SK-N-SH (cell line): Measurements from ENCODE around the gene MCF2L2. TPM values are rescaled to one million over a fixed set of nuclear protein-coding genes. Genes with fewer than 3 reads are reported as not detected.

Source experiments
- CTCF ChIA-PET: fragments of 300-600, 350-600 bp; formaldehyde crosslinking; extraction: SDS; loops from one replicate; lab custom pipeline; 2021; lab: Yijun Ruan, JAX
- POLR2A ChIA-PET: fragments of 350-600 bp; sonication (Branson Sonifier 250); formaldehyde crosslinking; extraction: SDS; loops from one replicate; lab custom pipeline; 2020; ENCODE audit warnings: antibody characterized with exemption, inconsistent platforms; lab: Yijun Ruan, JAX
- DNase-seq: peaks from one replicate; pipeline ENCODE4 v3.0.0; 2012
- H2AFZ ChIP-seq: fragments of 200-600 bp; sonication (generic); 2 replicates; pipeline ENCODE4 v1.8.1; 2016; ENCODE audit warnings: antibody characterized with exemption, mild to moderate bottlenecking, low read depth
- H3F3A ChIP-seq: fragments of 200-600 bp; sonication (generic); replicated peaks from 2 replicates; pipeline ENCODE3; 2016; ENCODE audit warnings: antibody characterized with exemption, mild to moderate bottlenecking; ENCODE audit not compliant: insufficient read depth
- H3K27ac ChIP-seq, 2 experiments: fragments of 200-500 bp in 1 of 2; fragments of 200-600 bp in 1 of 2; sonication (Bioruptor generic) in 1 of 2; sonication (generic), shearing (Covaris generic) in 1 of 2; 2 replicates each; pipeline versions ENCODE4 v1.5.1 to v1.6.1; 2014 to 2016; ENCODE audit warnings: low read depth in 2 of 2, inconsistent platforms in 1 of 2, low read length in 1 of 2, mild to moderate bottlenecking in 1 of 2, mixed read lengths in 1 of 2
- H3K27me3 ChIP-seq: fragments of 200-600 bp; sonication (generic), shearing (Covaris generic); 2 replicates; pipeline ENCODE4 v1.6.1; 2016; ENCODE audit warnings: mixed run types; ENCODE audit not compliant: insufficient read depth
- H3K36me3 ChIP-seq, 2 experiments: fragments of 200-500 bp in 1 of 2; fragments of 200-600 bp in 1 of 2; sonication (Bioruptor generic) in 1 of 2; sonication (generic) in 1 of 2; replicated peaks in 1 of 2; 2 replicates each; pipeline versions ENCODE3 to v1.5.1; 2014 to 2016; ENCODE audit warnings: low read length in 1 of 2, mild to moderate bottlenecking in 1 of 2; ENCODE audit not compliant: insufficient read depth in 2 of 2, control insufficient read depth in 1 of 2
- H3K4me1 ChIP-seq, 2 experiments: fragments of 200-500 bp in 1 of 2; fragments of 200-600 bp in 1 of 2; sonication (Bioruptor generic) in 1 of 2; sonication (generic), shearing (Covaris generic) in 1 of 2; 2 replicates each; pipeline versions ENCODE4 v1.5.1 to v1.6.1; 2014 to 2016; ENCODE audit warnings: low read depth in 1 of 2, low read length in 1 of 2, mixed run types in 1 of 2; ENCODE audit not compliant: insufficient read depth in 2 of 2, control insufficient read depth in 1 of 2
- H3K4me2 ChIP-seq: fragments of 200-600 bp; sonication (generic), shearing (Covaris generic); 2 replicates; pipeline ENCODE4 v1.6.1; 2017; ENCODE audit warnings: mixed run types
- H3K4me3 ChIP-seq, 2 experiments: fragments of 200-500 bp in 1 of 2; fragments of 200-600 bp in 1 of 2; sonication (Bioruptor generic) in 1 of 2; sonication (generic), shearing (Covaris generic) in 1 of 2; 2 replicates each; pipeline versions ENCODE4 v1.5.1 to v1.8.1; 2014 to 2016; ENCODE audit warnings: low read depth in 2 of 2, inconsistent platforms in 1 of 2, low read length in 1 of 2, mild to moderate bottlenecking in 1 of 2, mixed read lengths in 1 of 2, moderate library complexity in 1 of 2
- H3K79me2 ChIP-seq: fragments of 200-600 bp; sonication (generic); 2 replicates; pipeline ENCODE4 v1.8.1; 2017; ENCODE audit warnings: mild to moderate bottlenecking; ENCODE audit not compliant: insufficient read depth
- H3K9ac ChIP-seq: fragments of 200-600 bp; sonication (generic); 2 replicates; pipeline ENCODE4 v1.6.1; 2017; ENCODE audit warnings: mixed run types
- H3K9me2 ChIP-seq: fragments of 200-600 bp; sonication (generic); 2 replicates; pipeline ENCODE4 v1.6.1; 2017; ENCODE audit warnings: mixed run types
- H3K9me3 ChIP-seq: fragments of 200-600 bp; sonication (generic); 2 replicates; pipeline ENCODE4 v1.6.1; 2017; ENCODE audit warnings: mixed run types, mild to moderate bottlenecking, moderate library complexity
- H4K20me1 ChIP-seq: fragments of 200-600 bp; sonication (generic); 2 replicates; pipeline ENCODE4 v1.6.1; 2017; ENCODE audit warnings: mild to moderate bottlenecking, mixed run types; ENCODE audit not compliant: insufficient read depth
- CHD2 ChIP-seq: fragments of 150-350 bp; IDR thresholded peaks from 2 replicates; pipeline ENCODE4 v1.6.1; 2018; ENCODE audit warnings: low read length; ENCODE audit not compliant: partially characterized antibody
- FOSL2 ChIP-seq: IDR thresholded peaks from 2 replicates; pipeline ENCODE4 v1.4.0; 2012; ENCODE audit warnings: low read depth, mild to moderate bottlenecking, moderate library complexity, borderline replicate concordance
- FOXM1 ChIP-seq: IDR thresholded peaks from 2 replicates; pipeline ENCODE4 v1.4.0; 2012; ENCODE audit warnings: low read depth, mild to moderate bottlenecking
- GABPA ChIP-seq: IDR thresholded peaks from 2 replicates; pipeline ENCODE4 v1.4.0; 2012; ENCODE audit warnings: low read depth, mild to moderate bottlenecking
- JUND ChIP-seq: IDR thresholded peaks from 2 replicates; pipeline ENCODE4 v1.4.0; 2012
- MEF2A ChIP-seq: IDR thresholded peaks from 2 replicates; pipeline ENCODE4 v1.4.0; 2012; ENCODE audit warnings: low read depth, borderline replicate concordance
- MXI1 ChIP-seq: IDR thresholded peaks from 2 replicates; pipeline ENCODE4 v1.6.1; 2012; ENCODE audit warnings: mild to moderate bottlenecking, low read depth, low read length, improper control_type of control experiment
- NFIC ChIP-seq: IDR thresholded peaks from 2 replicates; pipeline ENCODE4 v1.4.0; 2012; ENCODE audit warnings: borderline replicate concordance
- NRF1 ChIP-seq: IDR thresholded peaks from 2 replicates; pipeline ENCODE4 v1.6.1; 2012; ENCODE audit warnings: low read depth, mild to moderate bottlenecking, low read length
- RAD21 ChIP-seq: IDR thresholded peaks from 2 replicates; pipeline ENCODE4 v1.6.1; 2012; ENCODE audit warnings: mild to moderate bottlenecking, low read length
- RFX5 ChIP-seq: IDR thresholded peaks from 2 replicates; pipeline ENCODE4 v1.6.1; 2012; ENCODE audit warnings: mild to moderate bottlenecking, improper control_type of control experiment, low read length
- SIN3A ChIP-seq: IDR thresholded peaks from 2 replicates; pipeline ENCODE4 v1.6.1; 2012; ENCODE audit warnings: low read depth, mild to moderate bottlenecking, low read length, moderate library complexity, borderline replicate concordance
- YY1 ChIP-seq: IDR thresholded peaks from 2 replicates; pipeline ENCODE4 v1.4.0; 2012; ENCODE audit warnings: low read depth, mild to moderate bottlenecking
- WGBS: methylation state at CpG from one replicate; pipeline ENCODE4 v1.1.6; 2017; ENCODE audit warnings: low lambda C conversion rate; 5-methylcytosine and 5-hydroxymethylcytosine counted together
- polyA plus RNA-seq, 3 experiments: library from polyadenylated mRNA; depleted of rRNA; stranded (reverse); fragments of >200 nt; gene quantifications; 2 replicates each; pipeline ENCODE4 v1.2.3, GENCODE V29; 2012
- TF ChIP-seq, protein P1 (sequence below): fragments of 200-600 bp; sonication (generic); IDR thresholded peaks from 2 replicates; pipeline ENCODE4 v1.6.1; 2017; ENCODE audit warnings: antibody characterized with exemption, mild to moderate bottlenecking, moderate library complexity
- TF ChIP-seq, protein P2 (sequence below): IDR thresholded peaks from 2 replicates; pipeline ENCODE4; 2012
- TF ChIP-seq, protein P3 (sequence below): IDR thresholded peaks from 2 replicates; pipeline ENCODE4 v1.6.1; 2012; ENCODE audit warnings: mild to moderate bottlenecking, low read depth, low read length, moderate library complexity
- TF ChIP-seq, protein P4 (sequence below): fragments of 150-350 bp; IDR thresholded peaks from 2 replicates; pipeline ENCODE4 v1.6.1; 2016; ENCODE audit warnings: mild to moderate bottlenecking, low read depth, low read length

Gene MCF2L2
- polyA plus RNA-seq, 1 of the 3 experiments (the other 2 are of a cell fraction): 0.56 TPM

DNA sequence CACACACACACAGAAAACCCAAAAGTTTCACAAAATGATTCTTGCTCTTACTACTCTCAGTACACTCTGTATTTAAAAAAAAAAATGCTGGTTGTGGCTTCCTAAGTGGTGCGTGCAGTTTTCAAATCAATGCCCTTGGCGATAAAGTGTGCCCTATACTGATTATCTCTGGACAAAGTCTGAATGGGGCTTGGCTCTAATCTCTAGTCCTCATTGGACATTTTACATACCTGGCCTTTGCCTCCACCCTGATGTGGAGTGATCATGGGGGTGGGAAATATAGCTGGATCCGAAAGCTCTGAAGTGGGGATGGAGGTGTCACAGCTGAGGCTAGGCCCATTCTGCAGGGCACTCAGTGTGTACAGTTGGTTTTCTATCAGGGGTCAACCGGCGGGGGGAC, 161.3 kb downstream of the MCF2L2 start:
- H3K27ac ChIP-seq: no peak overlapping the region
- no peak overlapping the region for H2AFZ ChIP-seq
- H3K9me2 ChIP-seq: no peaks in the 10 kb centered on the region
- DNase-seq: no peak
- H3K9me3 ChIP-seq: no peaks in the 10 kb centered on the region
- H3K4me2 ChIP-seq: no peak overlapping the region
- H3F3A ChIP-seq: no peaks in the 10 kb centered on the region
- CTCF ChIA-PET: no interaction called here
- 95% methylated on average over 5 of the region's 5 CpGs for whole genome bisulfite sequencing
- no peak overlapping the region for H3K9ac ChIP-seq
- H3K4me3 ChIP-seq: no peak overlapping the region
- POLR2A ChIA-PET: no interaction called here
- peaks cover 29% of the 10 kb centered on the region; the same call in 1 of the 2 replicates for H3K79me2 ChIP-seq
- H3K27me3 ChIP-seq: no peaks in the 10 kb centered on the region
- H3K4me1 ChIP-seq: peaks cover 0 to 17% of the 10 kb centered on the region in 2 experiments; a peak in 2 of 4 replicates
- H3K36me3 ChIP-seq: peaks cover 3 to 6% of the 10 kb centered on the region in 2 experiments
- TF ChIP-seq GABPA (no peak), NRF1 (no peak), MEF2A (no peak), YY1 (no peak), RAD21 (no peak), RFX5 (no peak), CHD2 (no peak), MXI1 (no peak), FOXM1 (no peak), NFIC (no peak), JUND (no peak), SIN3A (no peak), FOSL2 (no peak)
- TF ChIP-seq, protein P1, sequence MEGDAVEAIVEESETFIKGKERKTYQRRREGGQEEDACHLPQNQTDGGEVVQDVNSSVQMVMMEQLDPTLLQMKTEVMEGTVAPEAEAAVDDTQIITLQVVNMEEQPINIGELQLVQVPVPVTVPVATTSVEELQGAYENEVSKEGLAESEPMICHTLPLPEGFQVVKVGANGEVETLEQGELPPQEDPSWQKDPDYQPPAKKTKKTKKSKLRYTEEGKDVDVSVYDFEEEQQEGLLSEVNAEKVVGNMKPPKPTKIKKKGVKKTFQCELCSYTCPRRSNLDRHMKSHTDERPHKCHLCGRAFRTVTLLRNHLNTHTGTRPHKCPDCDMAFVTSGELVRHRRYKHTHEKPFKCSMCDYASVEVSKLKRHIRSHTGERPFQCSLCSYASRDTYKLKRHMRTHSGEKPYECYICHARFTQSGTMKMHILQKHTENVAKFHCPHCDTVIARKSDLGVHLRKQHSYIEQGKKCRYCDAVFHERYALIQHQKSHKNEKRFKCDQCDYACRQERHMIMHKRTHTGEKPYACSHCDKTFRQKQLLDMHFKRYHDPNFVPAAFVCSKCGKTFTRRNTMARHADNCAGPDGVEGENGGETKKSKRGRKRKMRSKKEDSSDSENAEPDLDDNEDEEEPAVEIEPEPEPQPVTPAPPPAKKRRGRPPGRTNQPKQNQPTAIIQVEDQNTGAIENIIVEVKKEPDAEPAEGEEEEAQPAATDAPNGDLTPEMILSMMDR: no peak
- TF ChIP-seq, protein P2, sequence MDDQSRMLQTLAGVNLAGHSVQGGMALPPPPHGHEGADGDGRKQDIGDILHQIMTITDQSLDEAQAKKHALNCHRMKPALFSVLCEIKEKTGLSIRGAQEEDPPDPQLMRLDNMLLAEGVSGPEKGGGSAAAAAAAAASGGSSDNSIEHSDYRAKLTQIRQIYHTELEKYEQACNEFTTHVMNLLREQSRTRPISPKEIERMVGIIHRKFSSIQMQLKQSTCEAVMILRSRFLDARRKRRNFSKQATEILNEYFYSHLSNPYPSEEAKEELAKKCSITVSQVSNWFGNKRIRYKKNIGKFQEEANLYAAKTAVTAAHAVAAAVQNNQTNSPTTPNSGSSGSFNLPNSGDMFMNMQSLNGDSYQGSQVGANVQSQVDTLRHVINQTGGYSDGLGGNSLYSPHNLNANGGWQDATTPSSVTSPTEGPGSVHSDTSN: no peak
- TF ChIP-seq, protein P3, sequence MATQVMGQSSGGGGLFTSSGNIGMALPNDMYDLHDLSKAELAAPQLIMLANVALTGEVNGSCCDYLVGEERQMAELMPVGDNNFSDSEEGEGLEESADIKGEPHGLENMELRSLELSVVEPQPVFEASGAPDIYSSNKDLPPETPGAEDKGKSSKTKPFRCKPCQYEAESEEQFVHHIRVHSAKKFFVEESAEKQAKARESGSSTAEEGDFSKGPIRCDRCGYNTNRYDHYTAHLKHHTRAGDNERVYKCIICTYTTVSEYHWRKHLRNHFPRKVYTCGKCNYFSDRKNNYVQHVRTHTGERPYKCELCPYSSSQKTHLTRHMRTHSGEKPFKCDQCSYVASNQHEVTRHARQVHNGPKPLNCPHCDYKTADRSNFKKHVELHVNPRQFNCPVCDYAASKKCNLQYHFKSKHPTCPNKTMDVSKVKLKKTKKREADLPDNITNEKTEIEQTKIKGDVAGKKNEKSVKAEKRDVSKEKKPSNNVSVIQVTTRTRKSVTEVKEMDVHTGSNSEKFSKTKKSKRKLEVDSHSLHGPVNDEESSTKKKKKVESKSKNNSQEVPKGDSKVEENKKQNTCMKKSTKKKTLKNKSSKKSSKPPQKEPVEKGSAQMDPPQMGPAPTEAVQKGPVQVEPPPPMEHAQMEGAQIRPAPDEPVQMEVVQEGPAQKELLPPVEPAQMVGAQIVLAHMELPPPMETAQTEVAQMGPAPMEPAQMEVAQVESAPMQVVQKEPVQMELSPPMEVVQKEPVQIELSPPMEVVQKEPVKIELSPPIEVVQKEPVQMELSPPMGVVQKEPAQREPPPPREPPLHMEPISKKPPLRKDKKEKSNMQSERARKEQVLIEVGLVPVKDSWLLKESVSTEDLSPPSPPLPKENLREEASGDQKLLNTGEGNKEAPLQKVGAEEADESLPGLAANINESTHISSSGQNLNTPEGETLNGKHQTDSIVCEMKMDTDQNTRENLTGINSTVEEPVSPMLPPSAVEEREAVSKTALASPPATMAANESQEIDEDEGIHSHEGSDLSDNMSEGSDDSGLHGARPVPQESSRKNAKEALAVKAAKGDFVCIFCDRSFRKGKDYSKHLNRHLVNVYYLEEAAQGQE: no peak
- TF ChIP-seq, protein P4, sequence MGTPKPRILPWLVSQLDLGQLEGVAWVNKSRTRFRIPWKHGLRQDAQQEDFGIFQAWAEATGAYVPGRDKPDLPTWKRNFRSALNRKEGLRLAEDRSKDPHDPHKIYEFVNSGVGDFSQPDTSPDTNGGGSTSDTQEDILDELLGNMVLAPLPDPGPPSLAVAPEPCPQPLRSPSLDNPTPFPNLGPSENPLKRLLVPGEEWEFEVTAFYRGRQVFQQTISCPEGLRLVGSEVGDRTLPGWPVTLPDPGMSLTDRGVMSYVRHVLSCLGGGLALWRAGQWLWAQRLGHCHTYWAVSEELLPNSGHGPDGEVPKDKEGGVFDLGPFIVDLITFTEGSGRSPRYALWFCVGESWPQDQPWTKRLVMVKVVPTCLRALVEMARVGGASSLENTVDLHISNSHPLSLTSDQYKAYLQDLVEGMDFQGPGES: no peak
- peaks cover 5% of the 10 kb centered on the region; the same call in 1 of the 2 replicates for H4K20me1 ChIP-seq
